H1 (cell line): ENCODE measurements around the gene DGAT2. TPM values are rescaled to one million over a fixed set of nuclear protein-coding genes. Genes with fewer than 3 reads are reported as not detected.

ENCODE experiments used
- CTCF ChIA-PET: fragments of 300-600 bp; sonication (Branson Sonifier 250); formaldehyde crosslinking; loops from one replicate; lab custom pipeline; 2021; ENCODE audit not compliant: partially characterized antibody; lab: Charles Lee
- POLR2A ChIA-PET: fragments of 300-600 bp; sonication (Branson Sonifier 250); formaldehyde crosslinking; loops from one replicate; lab custom pipeline; 2021; ENCODE audit warnings: inconsistent platforms; ENCODE audit not compliant: partially characterized antibody; lab: Charles Lee
- DNase-seq, 2 experiments: peaks; one replicate each; pipeline versions ENCODE4 v3.0.0 to v3.0.0-alpha.2; 2010 to 2022; ENCODE audit warnings: low spot score in 2 of 2, low read depth in 1 of 2, mixed read lengths in 1 of 2
- FAIRE-seq: peaks from 2 replicates; lab custom pipeline; 2011; peaks lifted over from hg19 to GRCh38; lab: Jason Lieb, UNC
- H2AFZ ChIP-seq: 2 replicates; pipeline ENCODE4 v1.8.1; 2012; ENCODE audit warnings: low read length, inconsistent platforms
- H2AK5ac ChIP-seq: 2 replicates; pipeline ENCODE4 v1.6.1; 2013; ENCODE audit warnings: low read depth, low read length
- H2BK120ac ChIP-seq: replicated peaks from 2 replicates; pipeline ENCODE3; 2013; ENCODE audit warnings: low read depth, low read length, inconsistent platforms
- H2BK12ac ChIP-seq: 2 replicates; pipeline ENCODE4 v1.6.1; 2013; ENCODE audit warnings: low read depth, low read length
- H2BK15ac ChIP-seq: 2 replicates; pipeline ENCODE4 v1.6.1; 2013; ENCODE audit warnings: low read length
- H2BK20ac ChIP-seq: 2 replicates; pipeline ENCODE4 v1.6.1; 2013; ENCODE audit warnings: low read length
- H2BK5ac ChIP-seq: 2 replicates; pipeline ENCODE4 v1.6.1; 2013; ENCODE audit warnings: low read depth, low read length
- H3K14ac ChIP-seq: 2 replicates; pipeline ENCODE4 v1.6.1; 2013; ENCODE audit warnings: inconsistent platforms; ENCODE audit not compliant: insufficient read length
- H3K18ac ChIP-seq: 2 replicates; pipeline ENCODE4 v1.6.1; 2013; ENCODE audit warnings: low read length; ENCODE audit errors: extremely low read depth
- H3K23ac ChIP-seq: 2 replicates; pipeline ENCODE4 v1.6.1; 2013; ENCODE audit warnings: inconsistent platforms; ENCODE audit not compliant: insufficient read length
- H3K23me2 ChIP-seq: 2 replicates; pipeline ENCODE4 v1.6.1; 2013; ENCODE audit warnings: low read depth, low read length
- H3K27ac ChIP-seq: 2 replicates; pipeline ENCODE4 v1.6.1; 2011; ENCODE audit warnings: low read depth, low read length, inconsistent platforms
- H3K27me3 ChIP-seq, 4 experiments: replicated peaks in 1 of 4; 1 replicate in 1 of 4; 2 replicates in 3 of 4; pipeline versions ENCODE4 v1.6.1 to v1.8.1; 2011 to 2013; ENCODE audit warnings: low read length in 3 of 4, mild to moderate bottlenecking in 3 of 4, inconsistent platforms in 2 of 4, mixed read lengths in 2 of 4, moderate library complexity in 1 of 4; ENCODE audit not compliant: control insufficient read depth in 3 of 4, insufficient read depth in 3 of 4; ENCODE audit errors: extremely low read depth in 1 of 4
- H3K36me3 ChIP-seq, 4 experiments: 2 replicates each; pipeline versions ENCODE4 v1.6.1 to v1.8.1; 2011 to 2013; ENCODE audit warnings: mild to moderate bottlenecking in 4 of 4, low read length in 3 of 4, moderate library complexity in 2 of 4, control low read depth in 1 of 4, inconsistent platforms in 1 of 4; ENCODE audit not compliant: insufficient read depth in 4 of 4, control insufficient read depth in 2 of 4
- H3K4ac ChIP-seq: replicated peaks from 2 replicates; pipeline ENCODE3; 2013; ENCODE audit warnings: low read length, low read depth, mixed read lengths, inconsistent platforms; ENCODE audit not compliant: insufficient read length
- H3K4me1 ChIP-seq, 4 experiments: replicated peaks in 1 of 4; 1 replicate in 1 of 4; 2 replicates in 3 of 4; pipeline versions ENCODE4 v1.6.1 to v1.8.1; 2011 to 2013; ENCODE audit warnings: low read length in 3 of 4, inconsistent platforms in 2 of 4, mixed read lengths in 1 of 4; ENCODE audit not compliant: insufficient read depth in 4 of 4, control insufficient read depth in 3 of 4
- H3K4me2 ChIP-seq, 2 experiments: 2 replicates each; pipeline versions ENCODE4 v1.6.1 to v1.8.1; 2011 to 2013; ENCODE audit warnings: low read depth in 2 of 2, low read length in 2 of 2, control low read depth in 1 of 2, inconsistent platforms in 1 of 2, mild to moderate bottlenecking in 1 of 2; ENCODE audit not compliant: insufficient read depth in 1 of 2
- H3K4me3 ChIP-seq, 4 experiments: fragments of 200-600, 300-600 bp in 1 of 4; sonication (generic), shearing (Covaris generic), sonication (Bioruptor Twin) in 1 of 4; 2 replicates each; pipeline versions ENCODE4 v1.5.1 to v1.8.1; 2011 to 2016; ENCODE audit warnings: low read length in 4 of 4, low read depth in 3 of 4, control low read depth in 2 of 4, inconsistent platforms in 2 of 4, mild to moderate bottlenecking in 2 of 4, mixed read lengths in 1 of 4, moderate library complexity in 1 of 4; ENCODE audit not compliant: insufficient read depth in 2 of 4; ENCODE audit errors: extremely low read depth in 1 of 4
- H3K56ac ChIP-seq: replicated peaks from 2 replicates; pipeline ENCODE3; 2013; ENCODE audit warnings: low read depth, mild to moderate bottlenecking, mixed read lengths, low read length, inconsistent platforms; ENCODE audit not compliant: insufficient read length
- H3K79me1 ChIP-seq: 2 replicates; pipeline ENCODE4 v1.6.1; 2013; ENCODE audit warnings: low read depth, low read length, control low read depth
- H3K79me2 ChIP-seq, 2 experiments: 2 replicates each; pipeline versions ENCODE4 v1.6.1 to v1.8.1; 2012 to 2013; ENCODE audit warnings: low read length in 2 of 2, mild to moderate bottlenecking in 2 of 2, inconsistent platforms in 1 of 2; ENCODE audit not compliant: insufficient read depth in 2 of 2, control insufficient read depth in 1 of 2
- H3K9ac ChIP-seq, 4 experiments: replicated peaks in 1 of 4; 1 replicate in 1 of 4; 2 replicates in 3 of 4; pipeline versions ENCODE4 v1.6.1 to v1.8.1; 2011 to 2013; ENCODE audit warnings: low read depth in 3 of 4, low read length in 3 of 4, control low read depth in 2 of 4, mild to moderate bottlenecking in 2 of 4, moderate library complexity in 2 of 4, inconsistent platforms in 1 of 4; ENCODE audit errors: extremely low read depth in 1 of 4
- H3K9me3 ChIP-seq, 2 experiments: 2 replicates each; pipeline versions ENCODE4 v1.6.1 to v1.8.1; 2012 to 2013; ENCODE audit warnings: mild to moderate bottlenecking in 2 of 2, moderate library complexity in 2 of 2, control low read depth in 1 of 2, inconsistent platforms in 1 of 2, low read depth in 1 of 2, low read length in 1 of 2, mixed read lengths in 1 of 2; ENCODE audit not compliant: insufficient read depth in 2 of 2
- H4K20me1 ChIP-seq, 2 experiments: replicated peaks in 1 of 2; 2 replicates each; pipeline versions ENCODE3 to v1.8.1; 2011 to 2013; ENCODE audit warnings: inconsistent platforms in 2 of 2, low read length in 2 of 2, mild to moderate bottlenecking in 1 of 2; ENCODE audit not compliant: insufficient read depth in 2 of 2, control insufficient read depth in 1 of 2
- H4K5ac ChIP-seq: 2 replicates; pipeline ENCODE4 v1.6.1; 2013; ENCODE audit warnings: low read length, low read depth, mixed read lengths, inconsistent platforms; ENCODE audit not compliant: insufficient read length
- H4K8ac ChIP-seq: 2 replicates; pipeline ENCODE4 v1.8.0; 2013; ENCODE audit warnings: mild to moderate bottlenecking, moderate library complexity, low read length, inconsistent platforms; ENCODE audit not compliant: insufficient read depth; ENCODE audit errors: extremely low read depth
- H4K91ac ChIP-seq: replicated peaks from 2 replicates; pipeline ENCODE3; 2013; ENCODE audit warnings: low read length, mixed read lengths, inconsistent platforms; ENCODE audit not compliant: insufficient read length
- CHD1 ChIP-seq: IDR thresholded peaks from 2 replicates; pipeline ENCODE4 v1.6.1; 2012; ENCODE audit warnings: low read depth, low read length, improper control_type of control experiment
- WGBS, 2 experiments: shearing (Covaris generic) in 1 of 2; methylation state at CpG; one replicate each; pipeline versions ENCODE4 v1.1.6 to v1.1.7; 2013 to 2015; ENCODE audit warnings: low lambda C conversion rate in 2 of 2, mixed read lengths in 2 of 2, inconsistent platforms in 1 of 2, low coverage in 1 of 2, missing lambda C conversion rate in 1 of 2; ENCODE audit not compliant: insufficient replicate concordance in 2 of 2, insufficient coverage in 1 of 2, insufficient read length in 1 of 2; ENCODE audit errors: extremely low coverage in 1 of 2, missing lambda C conversion rate in 1 of 2; 5-methylcytosine and 5-hydroxymethylcytosine counted together
- polyA plus RNA-seq, 7 experiments: library from polyadenylated mRNA; depleted of rRNA in 3 of 7; stranded (reverse) in 5 of 7; unstranded in 2 of 7; fragments of >200 nt in 5 of 7; fragments of 200-250 nt in 2 of 7; gene quantifications; 1 replicate in 5 of 7; 2 replicates in 1 of 7; 4 replicates in 1 of 7; pipeline versions ENCODE4 v1.2.1 to v1.2.3, GENCODE V29; 2011 to 2013; ENCODE audit warnings: missing spikeins in 2 of 7, mixed read lengths in 2 of 7
- total RNA-seq: library from RNA; stranded (reverse); fragmentation: NEBNext Ultra II Directional; extraction: Animal tissue kit (Norgen Biotek cat#: 25700); gene quantifications from 2 replicates; pipeline ENCODE4 v1.2.1, GENCODE V29; 2021

The DGAT2 gene
- total and polyA plus RNA-seq, 2 of the 8 experiments (the other 6 are each of a cell fraction or from before 2014, with no cell fraction given) = 3.2 to 5.9 TPM

DNA sequence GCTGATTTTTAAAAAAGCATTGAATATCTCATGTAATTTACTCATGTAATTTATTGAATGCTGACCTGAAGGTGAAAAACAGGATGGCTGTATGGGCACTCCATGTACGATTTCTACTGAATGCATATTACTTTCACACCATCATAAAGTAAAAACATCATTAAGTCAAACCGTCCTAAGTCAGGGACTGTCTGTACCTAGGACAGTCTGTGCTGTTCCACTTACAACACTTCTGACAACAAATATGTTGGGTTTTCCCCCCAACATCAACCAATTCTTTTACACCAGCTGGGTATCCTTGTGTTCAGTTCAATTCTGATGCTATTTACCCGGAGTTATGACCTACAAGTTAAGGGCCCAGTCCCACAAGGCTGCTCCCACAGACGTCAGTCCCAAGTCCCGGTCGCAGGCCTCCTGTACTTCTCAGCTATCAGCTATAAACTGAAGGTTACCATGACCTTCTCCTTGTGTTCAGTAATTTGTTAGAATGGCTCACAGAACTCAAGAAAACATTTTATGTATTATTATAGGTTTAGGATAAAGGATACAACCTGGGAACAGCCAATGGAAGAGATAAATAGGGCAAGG lies 63.4 kb downstream of the DGAT2 start:
- WGBS, 2 experiments = 94% methylated on average over 6 of the region's 6 CpGs; no CpG with 5 or more reads in 1 of the 2 experiments
- Histone ChIP-seq H2BK5ac (no peak overlapping the region), H3K4me3 (no peak overlapping the region), H3K9me3 (no peaks in the 10 kb centered on the region), H3K27ac (no peak overlapping the region), H3K9ac (no peak overlapping the region), H2AK5ac (no peak overlapping the region), H3K79me1 (no peaks in the 10 kb centered on the region; the same call in 1 of the 2 replicates), H3K36me3 (no peaks in the 10 kb centered on the region), H3K4me1 (no peaks in the 10 kb centered on the region; a peak in 1 of 7 replicates), H3K23me2 (no peaks in the 10 kb centered on the region), H2BK12ac (no peak overlapping the region), H3K27me3 (no peaks in the 10 kb centered on the region), H2AFZ (no peak overlapping the region), H3K14ac (no peak overlapping the region), H3K4ac (no peak overlapping the region), H2BK120ac (no peak overlapping the region), H3K4me2 (no peak overlapping the region), H3K18ac (no peak overlapping the region), H3K23ac (no peak overlapping the region), H4K91ac (no peak overlapping the region), H4K20me1 (peaks cover 0 to 3% of the 10 kb centered on the region in 2 experiments), H2BK20ac (no peak overlapping the region), H3K56ac (no peak overlapping the region), H2BK15ac (no peak overlapping the region), H4K8ac (no peak overlapping the region), H3K79me2 (peaks cover 0 to 5% of the 10 kb centered on the region in 2 experiments; a peak in 2 of 4 replicates), H4K5ac (no peak overlapping the region)
- DNase-seq (no peak), FAIRE-seq (no peak)
- ChIA-PET CTCF (interaction anchor here (0.8 to 4.1 kb wide), 6 partner anchors 10 to 126 kb away, joined by 3 to 15 read pairs (median 4); no protein-coding TSS in a partner anchor), POLR2A (interaction anchor here (0.6 to 2.9 kb wide), 2 partner anchors 14 to 16 kb away, joined by 5 to 9 read pairs; partner anchors contain the start of gene UVRAG)
- TF ChIP-seq CHD1 = no peak
